K562 (cell line): ENCODE data around the gene PRKCB. TPM values are rescaled to one million over a fixed set of nuclear protein-coding genes. Genes with fewer than 3 reads are reported as not detected.

Source experiments
- ATAC-seq: fragments of 200-7000 bp; cut with Tn5 transposase; 3 replicates; pipeline ENCODE4 v1.9.1; 2020; ENCODE audit warnings: moderate library complexity
- BruUV-seq: library from RNA; stranded (reverse); fragments of 400-500 nt; replicated peaks from 2 replicates; lab custom pipeline; 2021; lab: Mats Ljungman, UMichigan
- CTCF ChIA-PET: fragments of 300-600 bp; formaldehyde crosslinking; extraction: SDS; loops from one replicate; lab custom pipeline; 2021; ENCODE audit warnings: low intra/inter-chr PET ratio; lab: Yijun Ruan, JAX
- POLR2A ChIA-PET: fragments of 300-600, 350-650 bp; sonication (Branson Sonifier 250); formaldehyde crosslinking; extraction: SDS; loops from one replicate; lab custom pipeline; 2021; ENCODE audit warnings: antibody characterized with exemption, inconsistent platforms; lab: Yijun Ruan, JAX
- DNase-seq, 4 experiments: peaks; one replicate each; pipeline versions ENCODE4 v3.0.0 to v3.0.0-alpha.2; 2011 to 2018; ENCODE audit warnings: low spot score in 3 of 4, mixed read lengths in 3 of 4; ENCODE audit errors: extremely low read depth in 1 of 4
- FAIRE-seq: peaks from 2 replicates; lab custom pipeline; 2011; peaks lifted over from hg19 to GRCh38; lab: Jason Lieb, UNC
- H2AFZ ChIP-seq: 2 replicates; pipeline ENCODE4 v1.6.0; 2011; ENCODE audit warnings: low read depth, low read length, control low read depth, inconsistent platforms
- H3K27ac ChIP-seq: fragments of 200-600 bp; 3 replicates; pipeline ENCODE4 v1.8.0; 2011; ENCODE audit warnings: low read depth, mild to moderate bottlenecking, control low read depth, inconsistent platforms, low read length, moderate library complexity, mixed read lengths; ENCODE audit errors: extremely low read depth
- H3K27me3 ChIP-seq, 2 experiments: fragments of 300-600 bp in 1 of 2; 2 replicates in 1 of 2; 3 replicates in 1 of 2; pipeline versions ENCODE4 v1.6.0 to v1.8.0; 2011; ENCODE audit warnings: inconsistent platforms in 2 of 2, low read length in 2 of 2, mild to moderate bottlenecking in 1 of 2, mixed read lengths in 1 of 2, moderate library complexity in 1 of 2; ENCODE audit not compliant: control insufficient read depth in 2 of 2, insufficient read depth in 2 of 2
- H3K36me3 ChIP-seq: fragments of 300-600 bp; 3 replicates; pipeline ENCODE4 v1.8.0; 2011; ENCODE audit warnings: mild to moderate bottlenecking, low read length, inconsistent platforms; ENCODE audit not compliant: control insufficient read depth, insufficient read depth
- H3K4me1 ChIP-seq, 2 experiments: fragments of 200-600 bp in 1 of 2; replicated peaks in 1 of 2; 2 replicates in 1 of 2; 3 replicates in 1 of 2; pipeline versions ENCODE4 v1.5.1 to v1.8.0; 2011; ENCODE audit warnings: inconsistent platforms in 2 of 2, low read length in 2 of 2, mild to moderate bottlenecking in 1 of 2, mixed read lengths in 1 of 2, moderate library complexity in 1 of 2; ENCODE audit not compliant: control insufficient read depth in 2 of 2, insufficient read depth in 2 of 2
- H3K4me2 ChIP-seq: 2 replicates; pipeline ENCODE4 v1.6.1; 2011; ENCODE audit warnings: low read length, control low read depth, inconsistent platforms, mixed read lengths; ENCODE audit not compliant: insufficient read depth
- H3K4me3 ChIP-seq: fragments of 200-600 bp; sonication (generic), shearing (Covaris generic); 2 replicates; pipeline ENCODE4 v1.5.1; 2016; ENCODE audit warnings: control low read depth, inconsistent platforms
- H3K79me2 ChIP-seq: fragments of 200-600 bp; 3 replicates; pipeline ENCODE4 v1.8.0; 2011; ENCODE audit warnings: low read length, inconsistent platforms; ENCODE audit not compliant: control insufficient read depth, insufficient read depth
- H3K9ac ChIP-seq, 2 experiments: 2 replicates each; pipeline versions ENCODE4 v1.6.0 to v1.6.1; 2011; ENCODE audit warnings: low read depth in 2 of 2, low read length in 2 of 2, control low read depth in 1 of 2, inconsistent platforms in 1 of 2, mild to moderate bottlenecking in 1 of 2, mixed read lengths in 1 of 2; ENCODE audit not compliant: insufficient read depth in 1 of 2
- H3K9me1 ChIP-seq: one replicate; pipeline ENCODE4 v1.6.0; 2011; ENCODE audit warnings: inconsistent platforms, mild to moderate bottlenecking, low read length, moderate library complexity; ENCODE audit not compliant: control insufficient read depth, insufficient read depth
- H3K9me3 ChIP-seq: replicated peaks from 2 replicates; pipeline ENCODE4 v1.5.1; 2011; ENCODE audit warnings: low read depth, low read length, inconsistent platforms; ENCODE audit not compliant: control insufficient read depth, insufficient read depth
- H4K20me1 ChIP-seq: replicated peaks from 2 replicates; pipeline ENCODE4 v1.6.1; 2011; ENCODE audit warnings: low read length, inconsistent platforms, mixed read lengths; ENCODE audit not compliant: control insufficient read depth, insufficient read depth
- CBX8 ChIP-seq: fragments of 200-600 bp; sonication (generic); IDR thresholded peaks from 2 replicates; pipeline ENCODE4 v1.6.1; 2012; ENCODE audit warnings: borderline replicate concordance, mixed run types, low read depth, mild to moderate bottlenecking, moderate library complexity, mixed read lengths, low read length, control low read depth, inconsistent platforms; ENCODE audit not compliant: poor library complexity, severe bottlenecking; ENCODE audit errors: extremely low read depth
- EP400 ChIP-seq: fragments of 450-650 bp; IDR thresholded peaks from 2 replicates; pipeline ENCODE4 v1.6.1; 2017; ENCODE audit warnings: antibody characterized with exemption, mild to moderate bottlenecking, moderate library complexity
- HBP1 ChIP-seq: fragments of 450-650 bp; formaldehyde crosslinking; IDR thresholded peaks from 2 replicates; pipeline ENCODE4 v1.4.0; 2022; ENCODE audit warnings: missing genetic modification characterization
- HOXB6 ChIP-seq: fragments of 250-450 bp; sonication (Bioruptor Pico); IDR thresholded peaks from 2 replicates; pipeline ENCODE4 v1.5.1; 2022; ENCODE audit warnings: mild to moderate bottlenecking, borderline replicate concordance
- JUN ChIP-seq, 2 experiments: sonication (generic) in 1 of 2; formaldehyde crosslinking in 1 of 2; IDR thresholded peaks; 2 replicates each; pipeline versions ENCODE4 v1.6.1 to v1.8.0; 2012 to 2022; ENCODE audit warnings: borderline replicate concordance in 2 of 2, mild to moderate bottlenecking in 2 of 2, improper control_type of control experiment in 1 of 2, low read depth in 1 of 2, low read length in 1 of 2, missing genetic modification reagents in 1 of 2
- PML ChIP-seq: IDR thresholded peaks from 2 replicates; pipeline ENCODE4 v1.6.1; 2012; ENCODE audit warnings: low read length, inconsistent platforms
- ZNF695 ChIP-seq: fragments of 450-650 bp; formaldehyde crosslinking; IDR thresholded peaks from 2 replicates; pipeline ENCODE4 v1.4.0; 2020; ENCODE audit warnings: mild to moderate bottlenecking, moderate library complexity
- WGBS: fragments of 100-300 bp; shearing (Covaris generic); methylation state at CpG from one replicate; pipeline ENCODE4 v1.1.6; 2016; ENCODE audit warnings: low coverage, mixed read lengths; ENCODE audit not compliant: insufficient coverage; ENCODE audit errors: missing lambda C conversion rate; 5-methylcytosine and 5-hydroxymethylcytosine counted together
- in situ Hi-C: fragments of 300-500 bp; cut with MboI; formaldehyde crosslinking; loops from 4 replicates; pipeline ENCODE4 v1.15.0; 2018; ENCODE audit warnings: inconsistent platforms, mixed read lengths
- intact Hi-C: fragments of 100-400 bp; cut with micrococcal nuclease; formaldehyde crosslinking; loops from 2 replicates; pipeline ENCODE4 v1.14.2; 2022
- polyA plus RNA-seq, 8 experiments: library from polyadenylated mRNA; depleted of rRNA in 4 of 8; stranded (reverse) in 5 of 8; unstranded in 3 of 8; fragments of >200 nt; fragmentation: Nextera tagmentation in 2 of 8; fragmentation: Illumina TruSeq in 1 of 8; extraction: Ambion mirVana in 2 of 8; extraction: Trizol in 1 of 8; gene quantifications; 2 replicates each; pipeline versions ENCODE4 v1.2.1 to v1.2.3, GENCODE V29; 2011 to 2014; ENCODE audit warnings: inconsistent platforms in 1 of 8, missing spikeins in 1 of 8
- total RNA-seq, 7 experiments: library from RNA; depleted of rRNA in 6 of 7; stranded (reverse); fragments of >200 nt in 6 of 7; fragmentation: Illumina TruSeq in 2 of 7; extraction: Trizol in 2 of 7; gene quantifications; 2 replicates each; pipeline versions ENCODE4 v1.2.1 to v1.2.3, GENCODE V29; 2011 to 2021; ENCODE audit warnings: low replicate concordance in 1 of 7
- TF ChIP-seq, protein P1 (sequence below), 2 experiments: fragments of 450-650 bp in 1 of 2; sonication (generic) in 1 of 2; formaldehyde crosslinking; conservative IDR thresholded peaks; 2 replicates each; pipeline versions ENCODE4 v1.4.0 to v1.8.1; 2020 to 2022; ENCODE audit warnings: mild to moderate bottlenecking in 1 of 2, missing genetic modification reagents in 1 of 2
- TF ChIP-seq, protein P2 (sequence below): sonication (generic); formaldehyde crosslinking; IDR thresholded peaks from 2 replicates; pipeline ENCODE4 v1.8.0; 2022; ENCODE audit warnings: mild to moderate bottlenecking, missing genetic modification reagents

PRKCB gene
- total and polyA plus RNA-seq, 9 of the 15 experiments (the other 6 are each of a cell fraction or from before 2014, with no cell fraction given): 49.9 to 276 (median 148) TPM

DNA sequence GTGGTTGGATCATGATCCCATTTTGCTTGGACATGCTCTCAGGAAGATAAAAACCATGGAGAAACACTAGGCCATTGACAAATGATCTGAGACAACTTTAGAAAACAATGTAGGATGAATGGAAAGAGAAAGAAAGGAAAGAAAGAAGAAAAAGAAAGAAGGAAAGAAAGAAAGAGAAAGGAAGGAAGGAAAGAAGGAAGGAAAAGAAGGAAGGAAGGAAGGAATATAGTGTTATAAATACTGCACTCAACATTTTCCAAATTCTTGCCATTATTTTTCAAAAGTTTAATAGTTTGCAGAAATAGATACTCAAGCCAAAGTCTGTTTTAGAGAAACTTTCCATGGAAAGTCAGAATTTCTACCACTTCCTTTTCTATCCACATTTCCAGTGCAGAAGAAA lies 381.2 kb downstream of the PRKCB start (continued):
- 0 out of 2 replicates have a peak, but pooled peaks have one; percentile 46 for TF ChIP-seq HBP1 (CRISPR knock-in tag)
- TF ChIP-seq, all 486 proteins: peak for 9

- in situ Hi-C loops: no loop called here
- ATAC-seq: peak; percentile 78
- TF ChIP-seq HOXB6 (no peak), JUN (IDR thresholded peaks at IDR 0.05; ENCODE audit: borderline replicate concordance, low read depth, low read length) (no peak), JUN (CRISPR knock-in tag; IDR thresholded peaks at IDR 0.05; ENCODE audit: borderline replicate concordance) (no peak), CBX8 (no peak), EP400 (0 out of 2 replicates have a peak, but pooled peaks have one; percentile 13), ZNF695 (CRISPR knock-in tag) (no peak), PML (peak; percentile 50; the same call in 1 of the 2 replicates)
- TF ChIP-seq, protein P1, sequence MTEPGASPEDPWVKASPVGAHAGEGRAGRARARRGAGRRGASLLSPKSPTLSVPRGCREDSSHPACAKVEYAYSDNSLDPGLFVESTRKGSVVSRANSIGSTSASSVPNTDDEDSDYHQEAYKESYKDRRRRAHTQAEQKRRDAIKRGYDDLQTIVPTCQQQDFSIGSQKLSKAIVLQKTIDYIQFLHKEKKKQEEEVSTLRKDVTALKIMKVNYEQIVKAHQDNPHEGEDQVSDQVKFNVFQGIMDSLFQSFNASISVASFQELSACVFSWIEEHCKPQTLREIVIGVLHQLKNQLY (CRISPR knock-in tag; conservative IDR thresholded peaks at IDR 0.05): no peak
- TF ChIP-seq, protein P2, sequence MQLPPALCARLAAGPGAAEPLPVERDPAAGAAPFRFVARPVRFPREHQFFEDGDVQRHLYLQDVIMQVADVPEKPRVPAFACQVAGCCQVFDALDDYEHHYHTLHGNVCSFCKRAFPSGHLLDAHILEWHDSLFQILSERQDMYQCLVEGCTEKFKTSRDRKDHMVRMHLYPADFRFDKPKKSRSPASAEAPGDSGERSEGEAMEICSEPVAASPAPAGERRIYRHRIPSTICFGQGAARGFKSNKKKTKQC (CRISPR knock-in tag): no peak
Measured at GRCh38 chr16:24217461-24217860, 381.7 kb downstream of the PRKCB start.

More at GRCh38 chr16:24217461-24217860, 381.7 kb downstream of the PRKCB start:
- no peak overlapping the region for H3K27ac ChIP-seq
- POLR2A ChIA-PET: interaction anchor here (0.7 to 1.4 kb wide), 4 partner anchors 9 to 72 kb away, joined by 3 read pairs; no protein-coding TSS in a partner anchor
- CTCF ChIA-PET: no interaction called here
- H3K27me3 ChIP-seq: no peaks in the 10 kb centered on the region
- DNase-seq: peak; percentile 69 to 79 (median 76)
- WGBS: 20% methylated on average over 3 of the region's 3 CpGs
- no peaks in the 10 kb centered on the region for H3K9me3 ChIP-seq
- H3K4me1 ChIP-seq: peaks cover 6 to 33% of the 10 kb centered on the region in 2 experiments; a peak in 3 of 5 replicates
- H3K79me2 ChIP-seq: no peaks in the 10 kb centered on the region
- intact Hi-C loops: no loop called here
- H2AFZ ChIP-seq: no peak overlapping the region
- peaks cover 65% of the 10 kb centered on the region for H3K36me3 ChIP-seq
- H3K4me3 ChIP-seq: no peak overlapping the region
- H3K9ac ChIP-seq: no peak overlapping the region
- no TSS peak for BruUV-seq
- H4K20me1 ChIP-seq: no peaks in the 10 kb centered on the region
- peaks cover 4% of the 10 kb centered on the region for H3K9me1 ChIP-seq
- no peak overlapping the region; the same call in 1 of the 2 replicates for H3K4me2 ChIP-seq
- FAIRE-seq: peak; percentile 49
